ENCODE data around the gene LAMA2. TPM values are rescaled to one million over a fixed set of nuclear protein-coding genes. Genes with fewer than 3 reads are reported as not detected.

LAMA2 gene
- polyA plus RNA-seq, 3 donors, result 31.5 to 39.9 (median 37.2) TPM

GRCh38 chr6:129209355-129209754 is 326.4 kb downstream of the LAMA2 start:
- no peak for DNase-seq

- no peak for DNase-seq
Observed at GRCh38 chr6:129210684-129211083, 327.7 kb downstream of the LAMA2 start.

- no peak for DNase-seq
Observed at GRCh38 chr6:129211626-129212025, 328.7 kb downstream of the LAMA2 start.

- no peak for DNase-seq
Observed at GRCh38 chr6:129212081-129212480, 329.1 kb downstream of the LAMA2 start.

GRCh38 chr6:129215246-129215645 is 332.3 kb downstream of the LAMA2 start:
- no peak for DNase-seq

GRCh38 chr6:129215916-129216520 is 333.1 kb downstream of the LAMA2 start:
- DNase-seq, result no peak

GRCh38 chr6:129217701-129218100 is 334.8 kb downstream of the LAMA2 start:
- DNase-seq, result no peak

- no peak for DNase-seq
Observed at GRCh38 chr6:129233458-129234134, 350.7 kb downstream of the LAMA2 start.

GRCh38 chr6:129235167-129236000 is 352.4 kb downstream of the LAMA2 start:
- no peak for DNase-seq

GRCh38 chr6:129236001-129236517 is 353.1 kb downstream of the LAMA2 start:
- DNase-seq, result no peak

GRCh38 chr6:129238991-129239390 is 356.1 kb downstream of the LAMA2 start:
- no peak for DNase-seq

GRCh38 chr6:129239825-129240491 is 357.0 kb downstream of the LAMA2 start:
- no peak for DNase-seq

GRCh38 chr6:129240492-129240853 is 357.5 kb downstream of the LAMA2 start:
- DNase-seq, result no peak

- DNase-seq, result peak; percentile 22
Observed at GRCh38 chr6:129242546-129242945, 359.6 kb downstream of the LAMA2 start.

GRCh38 chr6:129243377-129243776 is 360.4 kb downstream of the LAMA2 start:
- DNase-seq, result no peak

GRCh38 chr6:129248946-129249345 is 366.0 kb downstream of the LAMA2 start:
- no peak for DNase-seq

GRCh38 chr6:129251669-129252376 is 368.9 kb downstream of the LAMA2 start:
- DNase-seq, result peak; percentile 56

- no peak for DNase-seq
Observed at GRCh38 chr6:129252377-129253071, 369.6 kb downstream of the LAMA2 start.

- DNase-seq, result no peak
Observed at GRCh38 chr6:129253242-129253641, 370.3 kb downstream of the LAMA2 start.

- peak; percentile 16 for DNase-seq
Observed at GRCh38 chr6:129253727-129254126, 370.8 kb downstream of the LAMA2 start.

GRCh38 chr6:129257196-129257595 is 374.3 kb downstream of the LAMA2 start:
- no peak for DNase-seq

Data from renal pelvis (tissue), 4 donors.